Epithelial cell of esophagus (primary cell): ENCODE measurements around the gene TNFRSF25.

Source experiments
- DNase-seq: peaks from one replicate; pipeline ENCODE4 v3.0.0; 2010; ENCODE audit warnings: low read depth
- H3K4me3 ChIP-seq: 2 replicates; pipeline ENCODE4 v1.5.1; 2011; ENCODE audit warnings: mild to moderate bottlenecking, low read length, control low read depth
- TF ChIP-seq, protein P1 (sequence below): IDR thresholded peaks from 2 replicates; pipeline ENCODE4 v1.5.1; 2011; ENCODE audit warnings: low read depth, mild to moderate bottlenecking, low read length, control low read depth, inconsistent platforms; ENCODE audit not compliant: insufficient read depth; ENCODE audit errors: missing control alignments

Gene TNFRSF25

DNA sequence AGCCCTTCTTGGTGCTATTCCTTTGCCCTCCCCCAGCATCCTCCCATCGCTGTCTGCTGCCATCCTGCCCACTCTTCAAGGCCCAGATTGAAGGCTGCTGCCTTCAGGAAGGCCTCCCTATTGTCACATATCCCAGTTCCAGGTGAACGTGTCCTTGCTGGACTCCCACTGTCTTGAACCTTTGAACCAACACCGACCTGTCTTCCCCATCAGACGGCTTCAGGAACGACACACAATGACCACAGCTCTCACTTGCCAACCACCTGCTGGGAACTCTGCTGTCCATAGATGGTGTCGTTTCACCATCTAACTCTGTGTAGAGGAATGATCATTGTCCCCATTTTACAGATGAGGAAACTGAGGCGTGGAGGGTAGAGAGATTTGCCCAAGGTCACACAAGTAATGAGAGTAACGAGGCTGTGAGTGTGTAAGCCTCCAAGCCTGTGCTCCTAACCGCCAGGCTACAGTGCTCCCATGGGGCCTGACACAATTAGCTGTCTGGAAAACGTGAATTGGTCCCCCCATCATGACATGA, 35.4 kb upstream of the TNFRSF25 start:
- TF ChIP-seq, protein P1, sequence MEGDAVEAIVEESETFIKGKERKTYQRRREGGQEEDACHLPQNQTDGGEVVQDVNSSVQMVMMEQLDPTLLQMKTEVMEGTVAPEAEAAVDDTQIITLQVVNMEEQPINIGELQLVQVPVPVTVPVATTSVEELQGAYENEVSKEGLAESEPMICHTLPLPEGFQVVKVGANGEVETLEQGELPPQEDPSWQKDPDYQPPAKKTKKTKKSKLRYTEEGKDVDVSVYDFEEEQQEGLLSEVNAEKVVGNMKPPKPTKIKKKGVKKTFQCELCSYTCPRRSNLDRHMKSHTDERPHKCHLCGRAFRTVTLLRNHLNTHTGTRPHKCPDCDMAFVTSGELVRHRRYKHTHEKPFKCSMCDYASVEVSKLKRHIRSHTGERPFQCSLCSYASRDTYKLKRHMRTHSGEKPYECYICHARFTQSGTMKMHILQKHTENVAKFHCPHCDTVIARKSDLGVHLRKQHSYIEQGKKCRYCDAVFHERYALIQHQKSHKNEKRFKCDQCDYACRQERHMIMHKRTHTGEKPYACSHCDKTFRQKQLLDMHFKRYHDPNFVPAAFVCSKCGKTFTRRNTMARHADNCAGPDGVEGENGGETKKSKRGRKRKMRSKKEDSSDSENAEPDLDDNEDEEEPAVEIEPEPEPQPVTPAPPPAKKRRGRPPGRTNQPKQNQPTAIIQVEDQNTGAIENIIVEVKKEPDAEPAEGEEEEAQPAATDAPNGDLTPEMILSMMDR, result no peak
- no peak for DNase-seq
- no peak overlapping the region for H3K4me3 ChIP-seq

DNA sequence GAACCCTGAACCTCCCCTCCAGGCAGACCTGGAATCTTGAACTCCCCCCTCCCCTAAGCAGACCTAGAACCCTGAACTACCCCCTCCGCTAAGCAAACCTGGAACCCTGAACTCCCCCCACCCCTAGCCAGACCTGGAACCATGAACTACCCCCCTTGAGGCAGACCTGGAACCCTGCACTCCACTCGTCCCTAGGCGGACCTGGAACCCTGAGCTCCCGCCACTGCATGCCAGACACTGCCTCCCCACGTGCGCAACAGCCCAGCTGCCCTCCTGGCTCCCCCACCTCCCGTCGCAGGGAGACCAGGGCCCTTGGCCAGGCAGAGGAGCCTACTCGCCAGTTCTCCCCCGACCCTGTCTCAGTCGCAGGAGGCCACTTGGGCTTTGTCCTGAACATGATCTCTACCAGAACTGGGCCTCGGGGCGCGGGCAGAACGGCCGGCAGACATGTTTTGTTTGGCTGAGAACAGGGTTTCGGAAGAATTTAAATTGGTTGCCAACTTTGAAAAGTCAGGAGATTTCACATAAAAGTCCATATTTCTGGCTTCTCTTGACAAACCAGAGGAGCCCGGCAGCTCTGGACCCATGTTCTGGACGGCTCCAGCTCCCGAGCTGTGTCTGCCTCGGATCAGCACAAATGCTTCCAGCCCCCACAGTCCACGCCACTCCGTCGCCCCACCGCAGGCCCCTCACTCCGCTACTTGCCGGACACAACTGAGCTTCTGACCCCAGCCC, 34.7 kb upstream of the TNFRSF25 start:
- H3K4me3 ChIP-seq, result no peak overlapping the region
- TF ChIP-seq, protein P1, result no peak
- no peak for DNase-seq

DNA sequence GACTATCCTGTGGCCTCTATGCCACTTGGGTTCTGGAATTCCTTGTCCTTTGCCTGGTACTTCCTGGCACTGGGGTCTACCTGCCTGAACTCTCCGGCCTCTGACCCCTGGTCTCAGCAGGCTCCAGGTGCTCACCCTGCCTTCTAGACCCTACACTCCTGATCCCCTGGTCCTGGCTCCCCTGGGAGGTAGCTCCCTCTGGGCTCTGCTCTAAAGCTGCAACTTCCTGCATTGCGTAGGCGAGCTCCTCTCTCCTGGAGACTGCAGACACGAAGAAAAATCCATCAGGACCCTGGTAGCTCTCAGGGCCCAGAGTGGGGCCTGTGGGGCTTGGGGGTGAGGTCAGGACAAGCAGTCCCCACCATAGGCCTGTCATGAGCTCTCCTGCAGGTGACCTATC, 33.3 kb upstream of the TNFRSF25 start:
- H3K4me3 ChIP-seq, result no peak overlapping the region
- no peak for DNase-seq
- TF ChIP-seq, protein P1, result no peak

DNA sequence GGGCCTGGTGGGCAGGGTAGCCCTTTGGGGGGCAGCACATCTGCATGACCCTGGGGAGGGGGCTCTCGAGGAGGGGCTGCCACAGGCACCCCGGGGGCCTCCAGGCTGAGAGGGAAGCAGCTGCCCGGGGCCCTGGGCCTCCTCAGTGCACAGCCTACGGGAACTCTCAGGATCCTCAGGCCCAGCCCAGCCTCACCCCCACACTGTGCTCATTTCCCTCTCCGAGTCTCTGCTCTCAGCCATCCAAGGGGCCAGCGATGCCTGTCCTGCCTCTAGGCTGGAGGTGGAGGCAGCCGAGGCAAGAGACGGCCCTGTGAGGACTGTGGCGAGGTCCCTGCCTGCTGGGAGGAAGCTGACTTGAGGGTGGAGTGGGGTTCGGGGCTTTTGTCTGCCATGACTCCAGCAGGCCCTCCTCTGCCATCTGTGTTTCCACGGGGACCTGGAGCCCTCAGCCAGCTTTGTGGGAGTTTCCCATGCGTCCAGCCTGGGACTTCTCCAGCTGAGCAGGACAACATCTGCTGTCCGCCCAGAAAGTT, 32.7 kb upstream of the TNFRSF25 start:
- no peak overlapping the region for H3K4me3 ChIP-seq
- no peak for DNase-seq
- TF ChIP-seq, protein P1, result no peak

DNA sequence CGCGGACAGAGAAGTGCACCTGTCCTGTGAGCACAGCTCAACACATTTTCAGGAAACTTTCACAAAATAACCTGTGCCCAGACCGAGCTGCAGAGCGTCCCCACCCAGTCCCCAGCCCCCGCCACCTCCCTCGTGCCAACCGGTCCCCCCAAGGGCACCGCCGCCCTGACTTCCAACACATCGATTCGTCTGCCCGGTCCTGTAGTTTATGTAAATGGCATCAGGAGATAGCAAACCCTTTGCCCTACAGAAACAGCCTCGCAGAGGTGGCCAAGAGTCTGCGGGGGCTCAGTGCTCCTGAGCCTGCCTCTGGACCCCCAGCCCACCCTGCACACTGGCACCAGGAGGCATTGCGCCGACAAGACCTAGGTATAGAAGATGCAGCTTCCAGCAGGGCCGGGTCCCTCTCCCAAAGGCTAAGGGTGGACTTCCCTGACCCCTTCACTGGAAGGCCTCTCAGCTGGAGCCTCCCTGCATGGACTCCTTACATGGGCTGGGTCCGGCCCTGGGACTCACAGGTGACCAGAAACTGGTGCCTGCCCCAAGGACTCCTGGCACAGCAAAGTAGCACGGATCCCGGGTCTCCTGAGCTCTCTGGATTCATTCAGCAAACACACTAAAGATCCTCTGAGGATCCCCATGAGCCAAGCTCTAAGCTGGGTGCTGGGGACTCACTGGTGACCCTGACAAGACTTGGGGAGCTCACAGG, 32.0 kb upstream of the TNFRSF25 start:
- peak overlapping the region; percentile 65 for H3K4me3 ChIP-seq
- DNase-seq, result no peak
- TF ChIP-seq, protein P1, result no peak

DNA sequence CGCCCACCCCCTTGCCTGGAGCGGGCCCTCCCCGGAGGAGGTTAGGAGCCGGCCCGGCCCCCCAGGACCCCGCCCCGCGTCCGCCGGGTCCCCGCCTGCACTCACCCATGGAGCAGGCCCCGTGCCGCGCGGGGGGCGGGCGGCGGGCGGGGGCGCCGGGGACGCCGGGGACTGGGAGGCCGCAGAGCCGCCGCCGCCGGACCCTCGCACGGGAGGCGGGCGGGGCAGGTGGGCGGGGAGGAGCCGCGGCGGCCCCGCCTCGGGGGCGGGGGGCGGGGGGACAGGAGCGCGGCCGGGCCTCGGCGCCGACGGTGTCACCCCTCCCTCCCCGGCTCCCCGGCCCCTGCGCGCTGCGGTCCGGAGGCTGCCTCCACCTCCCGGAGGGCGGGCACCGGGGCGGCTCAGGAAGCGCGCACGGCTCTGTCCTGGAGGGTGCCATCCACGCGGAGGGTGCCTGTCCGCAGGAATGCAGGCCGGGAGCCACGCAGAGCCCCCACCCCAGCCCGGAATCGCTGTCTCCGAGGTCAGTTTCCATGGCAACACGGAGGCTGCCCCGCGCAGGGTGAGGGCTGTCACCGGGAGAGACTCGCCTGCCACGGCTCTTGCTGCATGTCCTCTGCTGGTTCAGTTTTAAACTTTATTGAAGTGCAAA, 31.4 kb upstream of the TNFRSF25 start:
- peak; percentile 66 for DNase-seq
- TF ChIP-seq, protein P1, result no peak
- H3K4me3 ChIP-seq, result peak overlapping the region; percentile 68
